ENCODE data around the gene CBX5. TPM values are rescaled to one million over a fixed set of nuclear protein-coding genes. Genes with fewer than 3 reads are reported as not detected.

CBX5 gene
- total and polyA plus RNA-seq, 10 of the 15 experiments (the other 5 are each of a cell fraction or from before 2014, with no cell fraction given) = 46.7 to 138 (median 74.6) TPM

DNA sequence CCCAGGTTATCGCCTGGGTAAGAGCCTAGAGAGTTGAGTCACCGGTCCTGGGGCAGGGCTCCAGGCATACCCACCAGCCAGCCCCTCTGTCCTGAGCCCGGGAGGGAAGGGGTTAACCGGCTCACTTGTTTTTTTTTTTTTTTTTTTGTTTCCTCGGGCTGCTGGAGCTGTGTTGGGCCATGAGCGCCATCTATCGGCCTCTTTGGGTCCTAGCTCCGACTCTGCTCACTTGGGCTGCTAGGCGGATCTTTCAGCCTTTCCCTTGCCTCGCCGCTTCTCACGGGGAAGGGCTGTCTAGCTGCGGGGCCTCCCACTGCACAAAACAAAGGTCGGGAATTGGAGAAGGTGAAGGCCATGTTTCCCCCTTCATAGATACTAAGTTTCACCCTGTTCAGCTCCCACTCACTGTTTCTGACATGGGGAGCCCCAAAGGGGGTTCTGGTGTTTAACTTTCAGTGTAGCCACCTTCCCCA is 88.3 kb downstream of the CBX5 start:
- no peak for DNase-seq (ENCODE audit: low read depth, low spot score)
- WGBS (ENCODE audit: insufficient coverage, insufficient replicate concordance, low lambda C conversion rate, missing lambda C conversion rate) = under 1% methylated on average over 11 of the region's 14 CpGs
- RAD21 ChIA-PET (ENCODE audit: unreplicated experiment) = interaction anchor here (0.6 to 6.6 kb wide), 20 partner anchors 10 to 201 kb away, joined by 3 to 222 read pairs (median 4); partner anchors contain the start of genes HOXC5, HOXC6 and HOXC8
- no peak overlapping the region for H3K27ac ChIP-seq (ENCODE audit: control insufficient read depth, insufficient read depth)
- in situ Hi-C loops (cut with MboI) = loop anchor here (10.0 kb wide), 1 partner anchor 167 kb away; the partner anchor contains the start of gene HOXC6
- peak; percentile 70 for ATAC-seq
- H3K4me1 ChIP-seq (ENCODE audit: control insufficient read depth, insufficient read depth, low read length) = peaks cover 10% of the 10 kb centered on the region
- SMC1A ChIA-PET (ENCODE audit: uncharacterized antibody, unreplicated experiment) = interaction anchor here (0.5 to 6.4 kb wide), 17 partner anchors 10 to 440 kb away, joined by 3 to 126 read pairs (median 5); partner anchors contain the start of genes CISTR, HOXC4, HOXC5 and HOXC8
- H3K4me2 ChIP-seq (ENCODE audit: control insufficient read depth, insufficient read depth) = no peak overlapping the region
- H2AFZ ChIP-seq (ENCODE audit: control insufficient read depth, low read depth, low read length) = no peak overlapping the region
- peak; percentile 94 for FAIRE-seq
- H3K9me3 ChIP-seq (replicated peaks; ENCODE audit: control insufficient read depth, insufficient read depth, low read length) = no peaks in the 10 kb centered on the region
- peaks cover 2 to 3% of the 10 kb centered on the region in 2 experiments; a peak in 1 of 4 replicates for H3K27me3 ChIP-seq (replicated peaks in 1 of 2; ENCODE audit: control insufficient read depth in 2 of 2, insufficient read depth in 2 of 2, low read length in 1 of 2)
- intact Hi-C loops (cut with micrococcal nuclease; ENCODE audit: unreplicated experiment) = loop anchor here (1.0 kb wide), 2 partner anchors 159 to 185 kb away; no protein-coding TSS in a partner anchor
- CTCF ChIA-PET = interaction anchor here (0.6 to 11.5 kb wide), 23 partner anchors 10 to 1521 kb away, joined by 3 to 343 read pairs (median 5); partner anchors contain the start of genes HOXC10, HOXC4, HOXC5 and HOXC6
- no peaks in the 10 kb centered on the region for H3K36me3 ChIP-seq (ENCODE audit: control insufficient read depth in 2 of 2, insufficient read depth in 2 of 2, low read length in 1 of 2)
- no TSS peak for BruUV-seq (replicated peaks)
- no peaks in the 10 kb centered on the region for H4K20me1 ChIP-seq (ENCODE audit: control insufficient read depth, insufficient read depth)
- H3K4me3 ChIP-seq = no peak overlapping the region
- no peak overlapping the region for H3K9ac ChIP-seq (ENCODE audit: control insufficient read depth, insufficient read depth, low read length)
- peaks cover 3% of the 10 kb centered on the region for H3K79me2 ChIP-seq (ENCODE audit: control insufficient read depth, insufficient read depth, low read length)
- POLR2A ChIA-PET = interaction anchor here (0.5 kb wide), 1 partner anchor 55 kb away, joined by 8 read pairs; no protein-coding TSS in a partner anchor
- 0 out of 2 replicates have a peak, but pooled peaks have one; percentile 18 for TF ChIP-seq CREB1 (IDR thresholded peaks at IDR 0.05; ENCODE audit: low read depth)
- peak; percentile 92 for TF ChIP-seq RAD21 (IDR thresholded peaks at IDR 0.05; ENCODE audit: insufficient read depth, low read depth, low read length)
- no peak for TF ChIP-seq HCFC1 (IDR thresholded peaks at IDR 0.05; ENCODE audit: low read length)
- no peak for TF ChIP-seq SP1 (IDR thresholded peaks at IDR 0.05; ENCODE audit: low read depth, low read length)
- peak; percentile 83 for TF ChIP-seq YY1 (IDR thresholded peaks at IDR 0.05; ENCODE audit: low read depth, low read length)
- TF ChIP-seq HDAC6 (IDR thresholded peaks at IDR 0.05; ENCODE audit: unreplicated experiment) = no peak
- no peak for TF ChIP-seq POLR2A (IDR thresholded peaks at IDR 0.05; ENCODE audit: low read depth, low read length)
- peak; percentile 51; the same call in 1 of the 2 replicates for TF ChIP-seq NBN (IDR thresholded peaks at IDR 0.05)
- TF ChIP-seq, protein P1, sequence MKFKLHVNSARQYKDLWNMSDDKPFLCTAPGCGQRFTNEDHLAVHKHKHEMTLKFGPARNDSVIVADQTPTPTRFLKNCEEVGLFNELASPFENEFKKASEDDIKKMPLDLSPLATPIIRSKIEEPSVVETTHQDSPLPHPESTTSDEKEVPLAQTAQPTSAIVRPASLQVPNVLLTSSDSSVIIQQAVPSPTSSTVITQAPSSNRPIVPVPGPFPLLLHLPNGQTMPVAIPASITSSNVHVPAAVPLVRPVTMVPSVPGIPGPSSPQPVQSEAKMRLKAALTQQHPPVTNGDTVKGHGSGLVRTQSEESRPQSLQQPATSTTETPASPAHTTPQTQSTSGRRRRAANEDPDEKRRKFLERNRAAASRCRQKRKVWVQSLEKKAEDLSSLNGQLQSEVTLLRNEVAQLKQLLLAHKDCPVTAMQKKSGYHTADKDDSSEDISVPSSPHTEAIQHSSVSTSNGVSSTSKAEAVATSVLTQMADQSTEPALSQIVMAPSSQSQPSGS (IDR thresholded peaks at IDR 0.05; ENCODE audit: low read length) = no peak
- no peak for TF ChIP-seq SMAD1 (IDR thresholded peaks at IDR 0.05; ENCODE audit: low read depth, partially characterized antibody)
- TF ChIP-seq, protein P2, sequence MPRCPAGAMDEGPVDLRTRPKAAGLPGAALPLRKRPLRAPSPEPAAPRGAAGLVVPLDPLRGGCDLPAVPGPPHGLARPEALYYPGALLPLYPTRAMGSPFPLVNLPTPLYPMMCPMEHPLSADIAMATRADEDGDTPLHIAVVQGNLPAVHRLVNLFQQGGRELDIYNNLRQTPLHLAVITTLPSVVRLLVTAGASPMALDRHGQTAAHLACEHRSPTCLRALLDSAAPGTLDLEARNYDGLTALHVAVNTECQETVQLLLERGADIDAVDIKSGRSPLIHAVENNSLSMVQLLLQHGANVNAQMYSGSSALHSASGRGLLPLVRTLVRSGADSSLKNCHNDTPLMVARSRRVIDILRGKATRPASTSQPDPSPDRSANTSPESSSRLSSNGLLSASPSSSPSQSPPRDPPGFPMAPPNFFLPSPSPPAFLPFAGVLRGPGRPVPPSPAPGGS (IDR thresholded peaks at IDR 0.05; ENCODE audit: borderline replicate concordance, insufficient read depth, low read depth, low read length, poor library complexity, severe bottlenecking) = no peak
- peak; percentile 42; the same call in 1 of the 2 replicates for TF ChIP-seq ESRRA (IDR thresholded peaks at IDR 0.05; ENCODE audit: low read length)
- TF ChIP-seq HDGF (IDR thresholded peaks at IDR 0.05) = no peak
- no peak for TF ChIP-seq CHD2 (IDR thresholded peaks at IDR 0.05; ENCODE audit: borderline replicate concordance, low read depth, low read length)
- TF ChIP-seq MTA2 (IDR thresholded peaks at IDR 0.05; ENCODE audit: low read depth) = no peak
- TF ChIP-seq NR2C1 (IDR thresholded peaks at IDR 0.05) = no peak
- TF ChIP-seq TCF7 (IDR thresholded peaks at IDR 0.05; ENCODE audit: borderline replicate concordance) = no peak
- no peak for TF ChIP-seq ZNF622 (IDR thresholded peaks at IDR 0.05)
- TF ChIP-seq NFYB (IDR thresholded peaks at IDR 0.05; ENCODE audit: insufficient read depth, low read depth, low read length) = no peak
- TF ChIP-seq, protein P3, sequence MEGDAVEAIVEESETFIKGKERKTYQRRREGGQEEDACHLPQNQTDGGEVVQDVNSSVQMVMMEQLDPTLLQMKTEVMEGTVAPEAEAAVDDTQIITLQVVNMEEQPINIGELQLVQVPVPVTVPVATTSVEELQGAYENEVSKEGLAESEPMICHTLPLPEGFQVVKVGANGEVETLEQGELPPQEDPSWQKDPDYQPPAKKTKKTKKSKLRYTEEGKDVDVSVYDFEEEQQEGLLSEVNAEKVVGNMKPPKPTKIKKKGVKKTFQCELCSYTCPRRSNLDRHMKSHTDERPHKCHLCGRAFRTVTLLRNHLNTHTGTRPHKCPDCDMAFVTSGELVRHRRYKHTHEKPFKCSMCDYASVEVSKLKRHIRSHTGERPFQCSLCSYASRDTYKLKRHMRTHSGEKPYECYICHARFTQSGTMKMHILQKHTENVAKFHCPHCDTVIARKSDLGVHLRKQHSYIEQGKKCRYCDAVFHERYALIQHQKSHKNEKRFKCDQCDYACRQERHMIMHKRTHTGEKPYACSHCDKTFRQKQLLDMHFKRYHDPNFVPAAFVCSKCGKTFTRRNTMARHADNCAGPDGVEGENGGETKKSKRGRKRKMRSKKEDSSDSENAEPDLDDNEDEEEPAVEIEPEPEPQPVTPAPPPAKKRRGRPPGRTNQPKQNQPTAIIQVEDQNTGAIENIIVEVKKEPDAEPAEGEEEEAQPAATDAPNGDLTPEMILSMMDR (IDR thresholded peaks at IDR 0.05 in 2 of 3, conservative IDR thresholded peaks at IDR 0.05 in 1 of 3; ENCODE audit: control insufficient read depth in 2 of 3, extremely low read depth in 1 of 3, insufficient read depth in 1 of 3, low read depth in 3 of 3, low read length in 3 of 3) = peak; percentile 86 to 94 (median 88)

Data from GM12878 (cell line).